MCF 10A (cell line): ENCODE data around the gene IGSF6. TPM values are rescaled to one million over a fixed set of nuclear protein-coding genes. Genes with fewer than 3 reads are reported as not detected.

Experiments used
- BruUV-seq: library from RNA; stranded (reverse); fragments of 400-500 nt; replicated peaks from 2 replicates; lab custom pipeline; 2021; lab: Mats Ljungman, UMichigan
- CTCF ChIA-PET: fragments of 300-600 bp; sonication (Branson Sonifier 250); formaldehyde crosslinking; extraction: SDS; loops from one replicate; lab custom pipeline; 2021; ENCODE audit warnings: antibody characterized with exemption, inconsistent platforms; lab: Yijun Ruan, JAX
- POLR2A ChIA-PET: fragments of 300-600, 350-650 bp; sonication (Branson Sonifier 250); formaldehyde crosslinking; extraction: SDS; loops from one replicate; lab custom pipeline; 2020; ENCODE audit warnings: antibody characterized with exemption, inconsistent platforms; lab: Yijun Ruan, JAX
- DNase-seq: peaks from one replicate; pipeline ENCODE4 v3.0.0-alpha.2; 2018; ENCODE audit not compliant: unreplicated experiment
- H3K27ac Mint-ChIP-seq: one replicate; pipeline ENCODE4 v1.8.0; 2022; ENCODE audit warnings: mild to moderate bottlenecking, low read depth, mixed read lengths; ENCODE audit not compliant: unreplicated experiment
- H3K27me3 Mint-ChIP-seq: one replicate; pipeline ENCODE4 v1.8.0; 2022; ENCODE audit warnings: mixed read lengths; ENCODE audit not compliant: insufficient read depth, unreplicated experiment
- H3K36me3 Mint-ChIP-seq: one replicate; pipeline ENCODE4 v1.8.0; 2022; ENCODE audit warnings: mild to moderate bottlenecking, moderate library complexity, mixed read lengths; ENCODE audit not compliant: insufficient read depth, unreplicated experiment
- H3K4me1 Mint-ChIP-seq: one replicate; pipeline ENCODE4 v1.8.0; 2022; ENCODE audit warnings: mixed read lengths; ENCODE audit not compliant: insufficient read depth, unreplicated experiment
- H3K4me3 Mint-ChIP-seq: one replicate; pipeline ENCODE4 v1.8.0; 2022; ENCODE audit warnings: mild to moderate bottlenecking, moderate library complexity, mixed read lengths; ENCODE audit not compliant: unreplicated experiment
- H3K9me3 Mint-ChIP-seq: one replicate; pipeline ENCODE4 v1.8.0; 2022; ENCODE audit warnings: mixed read lengths; ENCODE audit not compliant: unreplicated experiment
- CTCF ChIP-seq: fragments of 200-600 bp; IDR thresholded peaks from one replicate; pipeline ENCODE4 v1.8.0; 2022; ENCODE audit warnings: antibody characterized with exemption, mild to moderate bottlenecking; ENCODE audit not compliant: unreplicated experiment
- intact Hi-C: fragments of 100-400 bp; cut with micrococcal nuclease; formaldehyde crosslinking; loops from 2 replicates; pipeline ENCODE4 v1.14.1; 2022
- total RNA-seq: library from RNA; stranded (reverse); gene quantifications from 2 replicates; pipeline ENCODE4 v1.2.3, GENCODE V29; 2022

Gene IGSF6
- total RNA-seq, 1 experiment from 2014 or later, result not detected

- ChIA-PET POLR2A (interaction anchor here (0.7 to 5.9 kb wide), 8 partner anchors 9 to 27 kb away, joined by 3 to 94 read pairs (median 9); partner anchors contain the start of gene METTL9), CTCF (interaction anchor here (0.5 to 1.5 kb wide), 6 partner anchors 9 to 689 kb away, joined by 3 to 6 read pairs (median 4); no protein-coding TSS in a partner anchor)
- intact Hi-C loops, result loop anchor here (1.0 kb wide), 1 partner anchor 11 kb away; no protein-coding TSS in a partner anchor
- peaks cover 21% of the 10 kb centered on the region for H3K4me1 Mint-ChIP-seq
- H3K36me3 Mint-ChIP-seq, result no peaks in the 10 kb centered on the region
- H3K4me3 Mint-ChIP-seq, result peak overlapping the region; percentile 22
- no peaks in the 10 kb centered on the region for H3K9me3 Mint-ChIP-seq
- no peak for TF ChIP-seq CTCF
- no peaks in the 10 kb centered on the region for H3K27me3 Mint-ChIP-seq
- BruUV-seq, result no TSS peak
- H3K27ac Mint-ChIP-seq, result peak overlapping the region; percentile 78
- peak; percentile 47 for DNase-seq
These were observed 40.6 kb downstream of the IGSF6 start for GRCh38 chr16:21611556-21612384.

- H3K9me3 Mint-ChIP-seq, result no peaks in the 10 kb centered on the region
- H3K36me3 Mint-ChIP-seq, result no peaks in the 10 kb centered on the region
- peak overlapping the region; percentile 22 for H3K4me3 Mint-ChIP-seq
- POLR2A ChIA-PET, result interaction anchor here (1.0 to 5.9 kb wide), 6 partner anchors 9 to 90 kb away, joined by 3 to 94 read pairs (median 12); partner anchors contain the start of gene METTL9
- peak; percentile 57 for DNase-seq
- H3K27ac Mint-ChIP-seq, result peak overlapping the region; percentile 78
- BruUV-seq, result no TSS peak
- CTCF ChIA-PET, result interaction anchor here (0.5 to 1.5 kb wide), 4 partner anchors 8 to 28 kb away, joined by 3 to 6 read pairs (median 3); no protein-coding TSS in a partner anchor
- no peaks in the 10 kb centered on the region for H3K27me3 Mint-ChIP-seq
- no peak for TF ChIP-seq CTCF
- intact Hi-C loops, result loop anchor here (1.0 kb wide), 1 partner anchor 11 kb away; no protein-coding TSS in a partner anchor
- H3K4me1 Mint-ChIP-seq, result peaks cover 21% of the 10 kb centered on the region
These were observed 41.2 kb downstream of the IGSF6 start for GRCh38 chr16:21611198-21611555.

GRCh38 chr16:21610766-21611165, 41.6 kb downstream of the IGSF6 start:
- Mint-ChIP-seq H3K4me1 (peaks cover 23% of the 10 kb centered on the region), H3K36me3 (no peaks in the 10 kb centered on the region), H3K27me3 (no peaks in the 10 kb centered on the region), H3K4me3 (no peak overlapping the region), H3K9me3 (no peaks in the 10 kb centered on the region), H3K27ac (peak overlapping the region; percentile 78)
- TSS peak; percentile 72 for BruUV-seq
- POLR2A ChIA-PET, result interaction anchor here (1.0 to 5.9 kb wide), 6 partner anchors 8 to 90 kb away, joined by 3 to 94 read pairs (median 12); partner anchors contain the start of gene METTL9
- intact Hi-C loops, result loop anchor here (1.0 kb wide), 1 partner anchor 10 kb away; no protein-coding TSS in a partner anchor
- DNase-seq, result no peak
- CTCF ChIA-PET, result interaction anchor here (0.6 to 1.2 kb wide), 2 partner anchors 26 to 29 kb away, joined by 4 to 5 read pairs; no protein-coding TSS in a partner anchor
- no peak for TF ChIP-seq CTCF
